ENCODE data around the gene SERPINA3.
"Not testable (repeated sequence)": the region's sequence is repeated elsewhere in the genome, so short reads cannot be mapped to it uniquely, and the experiment has no call there.

Gene SERPINA3

GRCh38 chr14:94636744-94637412, 24.7 kb downstream of the SERPINA3 start:
- no peak for DNase-seq

- DNase-seq, result not testable (repeated sequence)
Measured at GRCh38 chr14:94637814-94638213, 25.6 kb downstream of the SERPINA3 start.

GRCh38 chr14:94638339-94638738, 26.1 kb downstream of the SERPINA3 start:
- DNase-seq, result no peak

- DNase-seq, result no peak
Measured at GRCh38 chr14:94638961-94639817, 27.0 kb downstream of the SERPINA3 start.

- no peak for DNase-seq
Measured at GRCh38 chr14:94640721-94641631, 28.8 kb downstream of the SERPINA3 start.

- no peak for DNase-seq
Measured at GRCh38 chr14:94641632-94641955, 29.4 kb downstream of the SERPINA3 start.

- no peak for DNase-seq
Measured at GRCh38 chr14:94643316-94644101, 31.3 kb downstream of the SERPINA3 start.

GRCh38 chr14:94644102-94644535, 31.9 kb downstream of the SERPINA3 start:
- DNase-seq, result no peak

GRCh38 chr14:94646066-94646465, 33.9 kb downstream of the SERPINA3 start:
- no peak for DNase-seq

- no peak for DNase-seq
Measured at GRCh38 chr14:94646481-94646880, 34.3 kb downstream of the SERPINA3 start.

GRCh38 chr14:94648801-94649200, 36.6 kb downstream of the SERPINA3 start:
- DNase-seq, result no peak

- no peak for DNase-seq
Measured at GRCh38 chr14:94649543-94650443, 37.6 kb downstream of the SERPINA3 start.

- DNase-seq, result no peak
Measured at GRCh38 chr14:94650444-94650775, 38.2 kb downstream of the SERPINA3 start.

- no peak for DNase-seq
Measured at GRCh38 chr14:94650806-94651805, 38.9 kb downstream of the SERPINA3 start.

- DNase-seq, result no peak
Measured at GRCh38 chr14:94653321-94653720, 41.1 kb downstream of the SERPINA3 start.

GRCh38 chr14:94654071-94654861, 42.1 kb downstream of the SERPINA3 start:
- no peak for DNase-seq

GRCh38 chr14:94655169-94655710, 43.0 kb downstream of the SERPINA3 start:
- DNase-seq, result no peak

GRCh38 chr14:94656043-94656442, 43.9 kb downstream of the SERPINA3 start:
- DNase-seq, result no peak

GRCh38 chr14:94659256-94659655, 47.1 kb downstream of the SERPINA3 start:
- DNase-seq, result no peak

Data from activated gamma-delta T cell (primary cell).